ENCODE measurements around the gene SLC34A3.

Gene SLC34A3

DNA sequence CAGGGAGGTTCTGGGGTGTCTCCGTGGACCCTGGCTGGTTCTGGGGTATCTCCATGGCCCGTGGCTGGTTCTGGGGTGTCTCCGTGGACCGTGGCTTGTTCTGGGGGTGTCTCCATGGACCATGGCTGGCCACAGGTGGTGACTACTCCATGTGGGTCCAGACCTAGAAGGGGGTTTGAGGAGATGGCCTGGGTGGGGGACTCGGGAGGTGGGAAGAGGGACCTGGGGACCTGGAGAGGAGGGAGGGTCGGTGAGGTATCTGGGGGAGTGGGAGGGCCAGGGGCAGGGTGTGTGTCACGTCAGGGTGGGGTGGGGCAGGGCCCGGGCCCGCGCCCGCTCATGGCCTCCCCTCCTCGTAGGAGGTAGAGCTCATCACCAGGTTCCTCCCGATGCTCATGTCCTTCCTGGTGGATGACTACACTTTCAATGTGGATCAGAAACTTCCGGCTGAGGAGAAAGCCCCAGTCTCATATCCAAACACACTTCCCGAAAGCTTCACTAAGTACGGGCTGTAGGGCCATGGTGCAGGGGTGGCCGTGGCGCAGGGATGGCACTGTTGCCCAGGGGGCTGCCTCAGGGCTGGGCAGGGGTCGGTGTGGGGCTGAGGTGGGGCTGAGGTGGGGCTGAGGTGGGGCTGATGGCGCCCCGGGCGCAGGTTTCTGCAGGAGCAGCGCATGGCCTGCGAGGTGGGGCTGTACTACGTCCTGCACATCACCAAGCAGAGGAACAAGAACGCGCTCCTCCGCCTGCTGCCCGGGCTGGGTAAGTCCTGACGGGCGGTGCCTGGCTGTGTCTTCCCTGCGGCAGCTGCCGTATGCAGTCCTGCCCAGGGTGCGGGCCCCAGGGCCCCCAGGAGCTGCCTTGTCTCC lies 36.1 kb downstream of the SLC34A3 start:
- Histone ChIP-seq H3K23ac (ENCODE audit: low read length) (no peak overlapping the region), H3K27me3 (ENCODE audit: insufficient read depth, low read length, poor library complexity) (no peaks in the 10 kb centered on the region), H4K8ac (ENCODE audit: low read depth, low read length) (no peak overlapping the region), H3K9ac (ENCODE audit: low read length) (no peak overlapping the region), H3K4me3 (ENCODE audit: low read length) (no peak overlapping the region), H2BK15ac (replicated peaks; ENCODE audit: low read depth) (no peak overlapping the region), H2BK5ac (ENCODE audit: low read length) (no peak overlapping the region), H3K56ac (ENCODE audit: low read length) (no peak overlapping the region), H3K27ac (ENCODE audit: low read depth, low read length) (no peak overlapping the region), H2BK120ac (ENCODE audit: low read depth, low read length) (no peak overlapping the region), H4K5ac (ENCODE audit: low read length) (no peak overlapping the region), H2AK5ac (ENCODE audit: low read length) (no peak overlapping the region), H3K79me1 (ENCODE audit: low read length) (peaks cover 2% of the 10 kb centered on the region), H3K4ac (ENCODE audit: low read depth, low read length) (no peak overlapping the region), H3K4me1 (ENCODE audit: control insufficient read depth, low read depth, low read length) (no peaks in the 10 kb centered on the region), H3K18ac (ENCODE audit: low read length) (no peak overlapping the region), H3K36me3 (ENCODE audit: control insufficient read depth, insufficient read depth, low read length) (peaks cover 12% of the 10 kb centered on the region), H3K4me2 (ENCODE audit: low read length) (no peak overlapping the region), H3K79me2 (ENCODE audit: control insufficient read depth, insufficient read depth, low read length) (no peaks in the 10 kb centered on the region)
- no CpG with 5 or more reads among the region's 34 CpGs for WGBS (ENCODE audit: extremely low coverage, insufficient coverage, low lambda C conversion rate)
- DNase-seq = no peak

DNA sequence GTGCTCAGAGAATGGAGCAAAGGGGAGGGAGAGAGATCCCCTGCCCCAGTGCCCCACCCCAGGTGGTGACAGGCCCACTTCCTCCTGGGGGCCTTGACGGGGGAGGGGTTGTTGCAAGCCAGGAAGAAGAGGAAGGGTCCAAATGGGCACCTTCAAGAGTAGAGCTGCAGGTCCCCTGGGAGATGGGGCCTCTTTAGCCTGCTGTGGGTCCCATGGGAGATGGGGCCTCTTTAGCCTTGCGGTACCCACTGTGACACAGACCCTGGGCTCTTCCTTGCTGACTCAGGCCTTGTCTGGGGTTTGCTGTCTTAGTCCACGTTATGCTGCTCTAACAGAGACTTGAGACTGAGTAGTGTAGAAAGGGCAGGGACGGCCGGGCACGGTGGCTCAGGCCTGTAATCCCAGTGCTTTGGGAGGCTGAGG lies 37.2 kb downstream of the SLC34A3 start:
- no peak overlapping the region for H3K27ac ChIP-seq (ENCODE audit: low read depth, low read length)
- peaks cover 12% of the 10 kb centered on the region for H3K36me3 ChIP-seq (ENCODE audit: control insufficient read depth, insufficient read depth, low read length)

DNA sequence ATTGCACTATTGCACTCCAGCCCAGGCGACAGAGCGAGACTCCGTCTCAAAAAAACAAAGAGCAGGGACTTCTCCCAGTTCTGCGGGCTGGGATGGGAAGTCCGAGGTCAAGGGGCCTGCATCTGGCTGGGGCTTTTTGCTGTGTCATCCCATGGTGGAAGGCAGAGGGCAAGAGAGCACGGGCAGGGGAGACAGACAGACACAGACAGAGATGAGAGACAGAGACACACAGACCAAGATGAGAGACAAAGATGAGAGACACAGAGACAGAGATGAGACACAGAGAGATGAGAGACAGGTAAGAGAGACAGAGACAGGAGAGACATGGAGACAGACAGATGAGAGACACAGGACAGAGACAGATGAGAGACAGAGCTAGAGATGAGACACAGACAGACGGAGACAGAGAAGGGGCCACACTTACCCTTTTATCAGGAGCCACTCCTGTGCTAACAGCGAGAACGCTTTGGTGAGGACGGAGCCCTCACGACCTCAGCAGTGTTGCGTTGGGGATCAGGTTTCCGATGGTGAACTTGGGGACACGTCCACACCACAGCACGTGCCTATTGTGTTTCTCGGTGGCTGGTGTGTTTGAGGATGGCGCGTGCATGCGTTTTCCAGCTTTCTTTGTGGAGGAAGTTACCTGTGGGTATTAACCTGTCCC lies 38.0 kb downstream of the SLC34A3 start:
- Histone ChIP-seq H2BK120ac (ENCODE audit: low read depth, low read length) (no peak overlapping the region), H3K18ac (ENCODE audit: low read length) (no peak overlapping the region), H3K79me2 (ENCODE audit: control insufficient read depth, insufficient read depth, low read length) (no peaks in the 10 kb centered on the region), H2BK5ac (ENCODE audit: low read length) (no peak overlapping the region), H3K4me3 (ENCODE audit: low read length) (no peak overlapping the region), H3K27me3 (ENCODE audit: insufficient read depth, low read length, poor library complexity) (no peaks in the 10 kb centered on the region), H4K8ac (ENCODE audit: low read depth, low read length) (no peak overlapping the region), H2BK15ac (replicated peaks; ENCODE audit: low read depth) (no peak overlapping the region), H3K4me1 (ENCODE audit: control insufficient read depth, low read depth, low read length) (no peaks in the 10 kb centered on the region), H3K36me3 (ENCODE audit: control insufficient read depth, insufficient read depth, low read length) (peaks cover 12% of the 10 kb centered on the region), H3K4me2 (ENCODE audit: low read length) (no peak overlapping the region), H2AK5ac (ENCODE audit: low read length) (no peak overlapping the region), H3K9ac (ENCODE audit: low read length) (no peak overlapping the region), H3K4ac (ENCODE audit: low read depth, low read length) (no peak overlapping the region), H3K56ac (ENCODE audit: low read length) (no peak overlapping the region), H3K27ac (ENCODE audit: low read depth, low read length) (no peak overlapping the region), H4K5ac (ENCODE audit: low read length) (no peak overlapping the region), H3K79me1 (ENCODE audit: low read length) (peaks cover 5% of the 10 kb centered on the region), H3K23ac (ENCODE audit: low read length) (no peak overlapping the region)
- WGBS (ENCODE audit: extremely low coverage, insufficient coverage, low lambda C conversion rate) = no CpG with 5 or more reads among the region's 19 CpGs
- DNase-seq = no peak

More for the DNA sequence above, 37.2 kb downstream of the SLC34A3 start:
- no CpG with 5 or more reads among the region's 6 CpGs for WGBS (ENCODE audit: extremely low coverage, insufficient coverage, low lambda C conversion rate)
- H3K4me2 ChIP-seq (ENCODE audit: low read length) = no peak overlapping the region
- no peak overlapping the region for H2BK5ac ChIP-seq (ENCODE audit: low read length)
- no peak overlapping the region for H3K56ac ChIP-seq (ENCODE audit: low read length)
- no peak overlapping the region for H4K5ac ChIP-seq (ENCODE audit: low read length)
- no peak overlapping the region for H2BK120ac ChIP-seq (ENCODE audit: low read depth, low read length)
- no peak for DNase-seq
- H2BK15ac ChIP-seq (replicated peaks; ENCODE audit: low read depth) = no peak overlapping the region
- H3K79me2 ChIP-seq (ENCODE audit: control insufficient read depth, insufficient read depth, low read length) = no peaks in the 10 kb centered on the region
- no peak overlapping the region for H3K4ac ChIP-seq (ENCODE audit: low read depth, low read length)
- H2AK5ac ChIP-seq (ENCODE audit: low read length) = no peak overlapping the region
- no peak overlapping the region for H3K9ac ChIP-seq (ENCODE audit: low read length)
- peaks cover 2% of the 10 kb centered on the region for H3K79me1 ChIP-seq (ENCODE audit: low read length)
- no peak overlapping the region for H4K8ac ChIP-seq (ENCODE audit: low read depth, low read length)
- no peak overlapping the region for H3K4me3 ChIP-seq (ENCODE audit: low read length)
- no peaks in the 10 kb centered on the region for H3K4me1 ChIP-seq (ENCODE audit: control insufficient read depth, low read depth, low read length)
- H3K27me3 ChIP-seq (ENCODE audit: insufficient read depth, low read length, poor library complexity) = no peaks in the 10 kb centered on the region
- H3K18ac ChIP-seq (ENCODE audit: low read length) = no peak overlapping the region
- no peak overlapping the region for H3K23ac ChIP-seq (ENCODE audit: low read length)

DNA sequence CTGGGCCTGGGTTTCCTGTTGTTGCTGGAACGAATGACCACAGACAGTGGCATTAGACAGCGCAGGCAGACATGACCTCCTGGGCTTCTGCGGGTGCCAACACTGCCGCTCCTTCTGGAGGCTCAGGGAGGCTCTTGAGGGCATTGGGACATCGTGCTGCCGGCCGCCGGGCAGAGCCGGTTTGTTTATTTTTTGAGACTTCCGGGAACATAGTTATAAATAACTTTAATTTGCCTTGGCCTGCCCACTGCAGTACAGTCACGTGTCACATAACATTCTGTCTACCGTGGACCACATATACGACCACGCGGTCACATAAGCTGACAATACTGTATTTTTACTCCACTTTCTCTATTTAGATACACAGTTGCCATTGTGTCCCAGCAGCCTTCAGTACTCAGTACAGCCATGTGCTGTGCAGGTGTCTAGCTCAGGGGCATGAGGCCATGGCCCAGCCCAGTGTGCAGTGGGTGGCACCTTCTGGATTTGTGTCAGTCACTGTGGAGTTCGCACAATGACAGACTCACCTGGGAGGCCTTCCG lies 38.6 kb downstream of the SLC34A3 start:
- Histone ChIP-seq H3K79me1 (ENCODE audit: low read length) (peaks cover 5% of the 10 kb centered on the region), H3K4me3 (ENCODE audit: low read length) (no peak overlapping the region), H3K79me2 (ENCODE audit: control insufficient read depth, insufficient read depth, low read length) (no peaks in the 10 kb centered on the region), H2BK15ac (replicated peaks; ENCODE audit: low read depth) (no peak overlapping the region), H3K9ac (ENCODE audit: low read length) (no peak overlapping the region), H2AK5ac (ENCODE audit: low read length) (no peak overlapping the region), H3K4ac (ENCODE audit: low read depth, low read length) (no peak overlapping the region), H3K27ac (ENCODE audit: low read depth, low read length) (no peak overlapping the region), H3K36me3 (ENCODE audit: control insufficient read depth, insufficient read depth, low read length) (peaks cover 8% of the 10 kb centered on the region), H2BK5ac (ENCODE audit: low read length) (no peak overlapping the region), H3K56ac (ENCODE audit: low read length) (no peak overlapping the region), H3K4me2 (ENCODE audit: low read length) (no peak overlapping the region), H3K4me1 (ENCODE audit: control insufficient read depth, low read depth, low read length) (no peaks in the 10 kb centered on the region), H4K5ac (ENCODE audit: low read length) (no peak overlapping the region), H3K18ac (ENCODE audit: low read length) (no peak overlapping the region), H2BK120ac (ENCODE audit: low read depth, low read length) (no peak overlapping the region), H4K8ac (ENCODE audit: low read depth, low read length) (no peak overlapping the region), H3K27me3 (ENCODE audit: insufficient read depth, low read length, poor library complexity) (no peaks in the 10 kb centered on the region), H3K23ac (ENCODE audit: low read length) (no peak overlapping the region)
- no peak for DNase-seq
- no CpG with 5 or more reads among the region's 17 CpGs for WGBS (ENCODE audit: extremely low coverage, insufficient coverage, low lambda C conversion rate)

DNA sequence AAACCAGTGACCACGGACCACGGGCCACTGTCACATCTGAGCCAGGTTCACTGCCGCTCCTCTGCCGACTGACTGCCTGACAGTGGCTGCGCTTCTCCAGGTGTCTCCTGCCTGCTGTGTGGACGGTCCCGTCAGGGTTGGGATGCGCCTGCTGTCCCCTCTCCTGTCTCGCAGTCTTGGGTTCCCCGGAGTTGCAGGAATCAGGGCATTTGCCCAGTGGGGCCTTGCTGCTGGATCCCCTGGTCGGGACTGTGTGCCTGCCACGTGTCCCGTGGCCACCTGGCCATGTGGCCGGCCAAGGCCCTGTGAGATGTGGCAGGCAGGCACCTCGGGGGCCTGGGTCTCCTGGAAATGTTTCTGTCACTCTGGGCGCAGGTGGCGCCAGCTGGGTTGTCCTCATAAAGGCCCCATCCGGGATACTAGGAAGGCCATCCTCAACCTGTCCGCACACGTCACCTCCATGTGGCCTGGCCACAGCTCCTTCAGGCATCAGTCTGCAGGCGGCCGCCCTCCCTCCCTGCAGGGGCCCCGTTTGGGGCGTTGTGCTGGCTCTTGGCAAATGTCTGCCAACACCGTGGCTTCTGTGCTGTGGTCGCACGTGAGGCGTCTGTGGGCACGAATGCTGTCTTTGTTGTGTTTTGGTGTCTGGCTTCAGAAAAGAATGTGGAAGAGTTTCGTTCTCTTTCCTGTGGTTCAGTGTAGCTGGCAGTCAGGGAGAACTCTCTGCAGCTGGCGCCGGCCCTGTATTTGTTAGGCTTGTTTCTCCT lies 40.4 kb downstream of the SLC34A3 start:
- no CpG with 5 or more reads among the region's 32 CpGs for WGBS (ENCODE audit: extremely low coverage, insufficient coverage, low lambda C conversion rate)
- Histone ChIP-seq H3K27me3 (ENCODE audit: insufficient read depth, low read length, poor library complexity) (no peaks in the 10 kb centered on the region), H3K4me3 (ENCODE audit: low read length) (no peak overlapping the region), H3K4ac (ENCODE audit: low read depth, low read length) (no peak overlapping the region), H2BK5ac (ENCODE audit: low read length) (no peak overlapping the region), H4K5ac (ENCODE audit: low read length) (no peak overlapping the region), H3K36me3 (ENCODE audit: control insufficient read depth, insufficient read depth, low read length) (peaks cover 4% of the 10 kb centered on the region), H2BK15ac (replicated peaks; ENCODE audit: low read depth) (no peak overlapping the region), H3K9ac (ENCODE audit: low read length) (no peak overlapping the region), H3K4me1 (ENCODE audit: control insufficient read depth, low read depth, low read length) (no peaks in the 10 kb centered on the region), H2BK120ac (ENCODE audit: low read depth, low read length) (no peak overlapping the region), H2AK5ac (ENCODE audit: low read length) (no peak overlapping the region), H3K79me2 (ENCODE audit: control insufficient read depth, insufficient read depth, low read length) (no peaks in the 10 kb centered on the region), H3K23ac (ENCODE audit: low read length) (no peak overlapping the region), H3K27ac (ENCODE audit: low read depth, low read length) (no peak overlapping the region), H3K4me2 (ENCODE audit: low read length) (no peak overlapping the region), H3K56ac (ENCODE audit: low read length) (no peak overlapping the region), H3K18ac (ENCODE audit: low read length) (no peak overlapping the region), H4K8ac (ENCODE audit: low read depth, low read length) (no peak overlapping the region), H3K79me1 (ENCODE audit: low read length) (peaks cover 5% of the 10 kb centered on the region)
- no peak for DNase-seq

All from mesendoderm (in vitro differentiated cells).